SH-SY5Y (cell line): ENCODE measurements around the gene GHSR.

ENCODE experiments used
- GATA2 ChIP-seq: IDR thresholded peaks from 2 replicates; pipeline ENCODE4 v1.6.1; 2011; ENCODE audit warnings: mild to moderate bottlenecking, low read depth, low read length
- GATA3 ChIP-seq: IDR thresholded peaks from 2 replicates; pipeline ENCODE4 v1.6.1; 2011; ENCODE audit warnings: low read depth, mild to moderate bottlenecking, low read length, moderate library complexity

DNA sequence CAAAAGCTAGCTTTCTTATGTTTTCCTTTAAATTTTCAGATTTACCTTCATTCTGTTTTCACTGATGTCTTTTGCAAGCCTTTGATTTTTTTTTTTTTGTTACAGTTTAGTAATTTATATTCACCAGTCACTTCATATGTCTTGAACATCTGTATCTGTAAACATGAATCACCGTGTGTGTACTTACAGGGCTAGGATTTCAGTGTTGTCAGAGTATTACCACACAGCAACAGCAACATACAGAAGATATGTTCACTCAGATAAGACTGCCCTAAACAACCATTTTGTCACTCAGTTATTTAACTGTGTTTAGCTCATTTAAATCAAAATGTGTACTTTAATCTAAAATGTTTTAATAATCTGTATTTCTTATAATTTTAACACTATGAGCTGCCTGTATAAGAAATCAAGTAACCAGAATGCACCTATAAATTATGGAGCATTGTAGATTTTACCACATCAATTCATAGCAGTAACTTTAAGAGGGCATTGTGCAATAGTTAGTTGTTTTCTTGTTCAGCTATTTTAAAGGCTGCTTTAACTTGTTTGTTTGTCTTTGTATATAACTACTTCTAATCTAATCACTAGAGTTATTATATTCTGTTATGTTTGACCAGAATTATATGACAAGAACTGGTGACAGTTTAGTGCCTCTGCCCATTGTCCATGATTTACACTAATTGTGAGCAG, 50.4 kb downstream of the GHSR start:
- no peak for TF ChIP-seq GATA2
- TF ChIP-seq GATA3: no peak
